GM12878 (cell line): ENCODE measurements around the gene PTPN13.

Experiments
- CEBPB ChIP-seq, 2 experiments: fragments of 150-350 bp in 1 of 2; IDR thresholded peaks; 2 replicates each; pipeline ENCODE4 v1.6.1; 2012 to 2014; ENCODE audit warnings: low read depth in 2 of 2, low read length in 2 of 2, borderline replicate concordance in 1 of 2, inconsistent platforms in 1 of 2
- HDAC6 ChIP-seq: fragments of 200-600 bp; sonication (generic); IDR thresholded peaks from one replicate; pipeline ENCODE4 v1.8.0; 2017; ENCODE audit warnings: antibody characterized with exemption; ENCODE audit not compliant: unreplicated experiment
- NFYB ChIP-seq: IDR thresholded peaks from 2 replicates; pipeline ENCODE4 v1.6.1; 2011; ENCODE audit warnings: low read depth, mild to moderate bottlenecking, low read length, improper control_type of control experiment, moderate library complexity; ENCODE audit not compliant: insufficient read depth
- POLR2A ChIP-seq: IDR thresholded peaks from 2 replicates; pipeline ENCODE4 v1.6.1; 2011; ENCODE audit warnings: low read depth, mild to moderate bottlenecking, low read length
- RAD21 ChIP-seq: IDR thresholded peaks from 2 replicates; pipeline ENCODE4 v1.6.1; 2011; ENCODE audit warnings: mild to moderate bottlenecking, low read depth, low read length, moderate library complexity; ENCODE audit not compliant: insufficient read depth
- RCOR1 ChIP-seq: conservative IDR thresholded peaks from 2 replicates; pipeline ENCODE4 v1.6.1; 2012; ENCODE audit warnings: low read depth, low read length, improper control_type of control experiment
- SPI1 ChIP-seq: IDR thresholded peaks from 2 replicates; pipeline ENCODE4 v1.6.1; 2011; ENCODE audit warnings: low read depth, mild to moderate bottlenecking, low read length, moderate library complexity, borderline replicate concordance; ENCODE audit not compliant: insufficient read depth
- SUZ12 ChIP-seq: fragments of 200-600 bp; sonication (generic); IDR thresholded peaks from one replicate; pipeline ENCODE4 v1.6.1; 2018; ENCODE audit warnings: antibody characterized with exemption, mild to moderate bottlenecking; ENCODE audit not compliant: unreplicated experiment
- TCF12 ChIP-seq: IDR thresholded peaks from 2 replicates; pipeline ENCODE4 v1.6.1; 2011; ENCODE audit warnings: low read depth, mild to moderate bottlenecking, low read length
- ZNF274 ChIP-seq: IDR thresholded peaks from one replicate; pipeline ENCODE4 v1.8.0; 2011; ENCODE audit not compliant: insufficient read length, insufficient read depth
- TF ChIP-seq, protein P1 (sequence below): IDR thresholded peaks from 2 replicates; pipeline ENCODE4 v1.6.1; 2011; ENCODE audit warnings: low read depth, mild to moderate bottlenecking, low read length, moderate library complexity, borderline replicate concordance; ENCODE audit errors: extremely low read depth
- TF ChIP-seq, protein P2 (sequence below), 3 experiments: IDR thresholded peaks in 2 of 3; conservative IDR thresholded peaks in 1 of 3; 2 replicates each; pipeline ENCODE4 v1.5.1; 2011; ENCODE audit warnings: low read depth in 3 of 3, low read length in 3 of 3, mild to moderate bottlenecking in 3 of 3, control low read depth in 2 of 3, moderate library complexity in 2 of 3, inconsistent platforms in 1 of 3, mixed read lengths in 1 of 3; ENCODE audit not compliant: control insufficient read depth in 2 of 3, insufficient read depth in 1 of 3; ENCODE audit errors: extremely low read depth in 1 of 3
- TF ChIP-seq, protein P3 (sequence below): IDR thresholded peaks from 2 replicates; pipeline ENCODE4 v1.6.1; 2011; ENCODE audit warnings: low read depth, low read length, improper control_type of control experiment, borderline replicate concordance
- TF ChIP-seq, protein P4 (sequence below): fragments of 450-650 bp; IDR thresholded peaks from 2 replicates; pipeline ENCODE4 v1.6.1; 2016; ENCODE audit warnings: mild to moderate bottlenecking

DNA sequence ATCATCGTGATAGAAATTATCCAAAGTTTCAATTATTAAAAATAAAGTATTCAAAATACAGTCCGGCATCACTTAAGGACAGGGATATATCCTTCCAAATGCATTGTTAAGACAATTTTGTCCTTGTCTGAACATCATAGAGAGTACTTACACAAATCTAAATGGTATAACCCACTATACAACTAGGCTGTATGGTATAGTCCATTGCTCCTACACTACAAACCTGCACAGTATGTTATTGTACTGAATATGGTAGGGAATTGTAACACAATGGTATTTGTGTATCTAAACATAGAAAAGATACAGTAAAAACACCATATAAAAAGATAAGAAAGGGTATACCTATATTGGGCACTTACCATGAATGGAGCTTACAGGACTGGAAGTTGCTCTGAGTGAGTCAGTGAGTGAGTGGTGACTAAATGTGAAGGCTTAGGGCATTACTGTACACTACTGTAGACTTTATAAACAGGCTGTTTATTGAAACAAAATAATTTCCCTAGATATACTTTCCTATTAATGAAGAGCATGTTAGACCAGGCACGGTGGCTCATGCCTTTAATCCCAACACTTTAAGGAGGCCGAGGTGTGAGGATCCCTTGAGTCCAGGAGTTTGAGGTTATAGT, 44.8 kb upstream of the PTPN13 start:
- TF ChIP-seq RCOR1 (no peak), POLR2A (no peak), SPI1 (no peak), HDAC6 (no peak), CEBPB (IDR thresholded peaks at IDR 0.05; ENCODE audit: borderline replicate concordance in 1 of 2, low read depth in 2 of 2, low read length in 2 of 2) (no peak), NFYB (no peak), ZNF274 (no peak), RAD21 (no peak), TCF12 (no peak), SUZ12 (no peak)
- TF ChIP-seq, protein P1, sequence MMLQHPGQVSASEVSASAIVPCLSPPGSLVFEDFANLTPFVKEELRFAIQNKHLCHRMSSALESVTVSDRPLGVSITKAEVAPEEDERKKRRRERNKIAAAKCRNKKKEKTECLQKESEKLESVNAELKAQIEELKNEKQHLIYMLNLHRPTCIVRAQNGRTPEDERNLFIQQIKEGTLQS: no peak
- TF ChIP-seq, protein P2, sequence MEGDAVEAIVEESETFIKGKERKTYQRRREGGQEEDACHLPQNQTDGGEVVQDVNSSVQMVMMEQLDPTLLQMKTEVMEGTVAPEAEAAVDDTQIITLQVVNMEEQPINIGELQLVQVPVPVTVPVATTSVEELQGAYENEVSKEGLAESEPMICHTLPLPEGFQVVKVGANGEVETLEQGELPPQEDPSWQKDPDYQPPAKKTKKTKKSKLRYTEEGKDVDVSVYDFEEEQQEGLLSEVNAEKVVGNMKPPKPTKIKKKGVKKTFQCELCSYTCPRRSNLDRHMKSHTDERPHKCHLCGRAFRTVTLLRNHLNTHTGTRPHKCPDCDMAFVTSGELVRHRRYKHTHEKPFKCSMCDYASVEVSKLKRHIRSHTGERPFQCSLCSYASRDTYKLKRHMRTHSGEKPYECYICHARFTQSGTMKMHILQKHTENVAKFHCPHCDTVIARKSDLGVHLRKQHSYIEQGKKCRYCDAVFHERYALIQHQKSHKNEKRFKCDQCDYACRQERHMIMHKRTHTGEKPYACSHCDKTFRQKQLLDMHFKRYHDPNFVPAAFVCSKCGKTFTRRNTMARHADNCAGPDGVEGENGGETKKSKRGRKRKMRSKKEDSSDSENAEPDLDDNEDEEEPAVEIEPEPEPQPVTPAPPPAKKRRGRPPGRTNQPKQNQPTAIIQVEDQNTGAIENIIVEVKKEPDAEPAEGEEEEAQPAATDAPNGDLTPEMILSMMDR (IDR thresholded peaks at IDR 0.05 in 2 of 3, conservative IDR thresholded peaks at IDR 0.05 in 1 of 3; ENCODE audit: control insufficient read depth in 2 of 3, extremely low read depth in 1 of 3, insufficient read depth in 1 of 3, low read depth in 3 of 3, low read length in 3 of 3): no peak
- TF ChIP-seq, protein P3, sequence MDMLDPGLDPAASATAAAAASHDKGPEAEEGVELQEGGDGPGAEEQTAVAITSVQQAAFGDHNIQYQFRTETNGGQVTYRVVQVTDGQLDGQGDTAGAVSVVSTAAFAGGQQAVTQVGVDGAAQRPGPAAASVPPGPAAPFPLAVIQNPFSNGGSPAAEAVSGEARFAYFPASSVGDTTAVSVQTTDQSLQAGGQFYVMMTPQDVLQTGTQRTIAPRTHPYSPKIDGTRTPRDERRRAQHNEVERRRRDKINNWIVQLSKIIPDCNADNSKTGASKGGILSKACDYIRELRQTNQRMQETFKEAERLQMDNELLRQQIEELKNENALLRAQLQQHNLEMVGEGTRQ: no peak
- TF ChIP-seq, protein P4, sequence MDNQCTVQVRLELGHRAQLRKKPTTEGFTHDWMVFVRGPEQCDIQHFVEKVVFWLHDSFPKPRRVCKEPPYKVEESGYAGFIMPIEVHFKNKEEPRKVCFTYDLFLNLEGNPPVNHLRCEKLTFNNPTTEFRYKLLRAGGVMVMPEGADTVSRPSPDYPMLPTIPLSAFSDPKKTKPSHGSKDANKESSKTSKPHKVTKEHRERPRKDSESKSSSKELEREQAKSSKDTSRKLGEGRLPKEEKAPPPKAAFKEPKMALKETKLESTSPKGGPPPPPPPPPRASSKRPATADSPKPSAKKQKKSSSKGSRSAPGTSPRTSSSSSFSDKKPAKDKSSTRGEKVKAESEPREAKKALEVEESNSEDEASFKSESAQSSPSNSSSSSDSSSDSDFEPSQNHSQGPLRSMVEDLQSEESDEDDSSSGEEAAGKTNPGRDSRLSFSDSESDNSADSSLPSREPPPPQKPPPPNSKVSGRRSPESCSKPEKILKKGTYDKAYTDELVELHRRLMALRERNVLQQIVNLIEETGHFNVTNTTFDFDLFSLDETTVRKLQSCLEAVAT: no peak
